ENCODE data around the gene DDX46. TPM values are rescaled to one million over a fixed set of nuclear protein-coding genes. Genes with fewer than 3 reads are reported as not detected.

DDX46 gene
- polyA plus RNA-seq, 1 donor from 2014 or later = 46.8 TPM

DNA sequence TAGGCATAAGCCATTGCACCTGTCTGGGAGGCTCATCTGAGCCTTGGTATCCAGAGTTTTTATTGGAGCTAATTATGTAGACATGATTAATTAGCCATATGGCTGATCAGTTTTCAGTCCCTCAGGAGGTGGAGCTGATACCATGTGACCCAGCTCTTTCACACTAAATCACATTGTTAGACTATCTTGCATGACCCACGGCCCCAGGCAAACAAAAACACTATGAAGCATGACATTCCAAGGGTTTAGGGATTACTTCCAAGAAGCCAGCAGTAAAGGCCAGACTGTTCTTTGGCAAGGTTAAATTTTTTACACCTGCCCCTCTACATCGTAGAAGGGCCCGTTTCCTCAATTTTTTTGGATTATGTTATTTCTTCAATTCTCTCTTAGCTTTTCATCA is 82.2 kb downstream of the DDX46 start:
- H3K4me3 ChIP-seq (ENCODE audit: low read length) = no peak overlapping the region
- no peak overlapping the region for H3K4me2 ChIP-seq (ENCODE audit: low read length)
- no peaks in the 10 kb centered on the region for H3K9me2 ChIP-seq (ENCODE audit: insufficient read depth, low read length)
- H3K9me3 ChIP-seq (ENCODE audit: low read length) = no peaks in the 10 kb centered on the region
- H3K9ac ChIP-seq (ENCODE audit: low read length) = no peak overlapping the region
- no peaks in the 10 kb centered on the region for H3F3A ChIP-seq (ENCODE audit: insufficient read depth, low read length, poor library complexity, severe bottlenecking)
- H3K79me2 ChIP-seq (replicated peaks; ENCODE audit: insufficient read depth, low read length) = no peaks in the 10 kb centered on the region
- H4K20me1 ChIP-seq (ENCODE audit: insufficient read depth) = no peaks in the 10 kb centered on the region
- no peaks in the 10 kb centered on the region for H3K27me3 ChIP-seq (ENCODE audit: insufficient read depth, low read depth, low read length)
- H2AFZ ChIP-seq (ENCODE audit: low read depth, low read length) = no peak overlapping the region
- TF ChIP-seq MXI1 (conservative IDR thresholded peaks at IDR 0.05; ENCODE audit: poor library complexity, severe bottlenecking) (no peak), SMC3 (conservative IDR thresholded peaks at IDR 0.05; ENCODE audit: poor library complexity) (no peak), REST (IDR thresholded peaks at IDR 0.05; ENCODE audit: borderline replicate concordance) (no peak), POLR2AphosphoS5 (IDR thresholded peaks at IDR 0.05) (no peak), EZH2 (IDR thresholded peaks at IDR 0.05; ENCODE audit: borderline replicate concordance, insufficient read depth, low read length, poor library complexity, severe bottlenecking) (no peak), EP300 (conservative IDR thresholded peaks at IDR 0.05; ENCODE audit: poor library complexity, severe bottlenecking) (no peak), TAF1 (IDR thresholded peaks at IDR 0.05; ENCODE audit: low read depth) (no peak), RAD21 (conservative IDR thresholded peaks at IDR 0.05) (no peak), CTCF (IDR thresholded peaks at IDR 0.05; ENCODE audit: poor library complexity, severe bottlenecking) (no peak)
- H3K36me3 ChIP-seq (ENCODE audit: insufficient read depth, low read length) = no peaks in the 10 kb centered on the region
- no peak overlapping the region for H3K27ac ChIP-seq (ENCODE audit: low read length)

DNA sequence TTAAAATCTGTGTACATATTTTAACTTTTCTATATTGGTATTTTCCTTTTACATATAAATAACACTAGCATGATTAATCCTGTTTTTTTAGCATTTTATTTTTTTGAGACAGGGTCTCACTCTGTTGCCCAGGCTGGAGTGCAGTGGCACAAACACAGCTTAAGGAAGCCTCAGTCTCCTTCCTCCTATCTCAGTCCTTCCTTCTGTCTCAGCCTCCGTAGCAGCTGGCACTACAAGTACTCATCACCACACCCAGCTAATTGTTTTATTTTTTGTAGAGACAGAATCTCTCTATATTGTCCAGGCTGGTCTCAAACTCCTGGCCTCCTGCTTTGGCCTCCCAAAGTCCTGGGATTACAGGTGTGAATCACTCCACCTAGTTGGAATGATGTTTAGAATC is 85.7 kb downstream of the DDX46 start:
- Histone ChIP-seq H3K4me3 (ENCODE audit: low read length) (no peak overlapping the region), H3K27me3 (ENCODE audit: insufficient read depth, low read depth, low read length) (no peaks in the 10 kb centered on the region), H3K9me2 (ENCODE audit: insufficient read depth, low read length) (no peaks in the 10 kb centered on the region), H3K9ac (ENCODE audit: low read length) (no peak overlapping the region), H4K20me1 (ENCODE audit: insufficient read depth) (no peaks in the 10 kb centered on the region), H3K27ac (ENCODE audit: low read length) (no peak overlapping the region), H3K4me2 (ENCODE audit: low read length) (no peak overlapping the region), H2AFZ (ENCODE audit: low read depth, low read length) (no peak overlapping the region), H3K36me3 (ENCODE audit: insufficient read depth, low read length) (no peaks in the 10 kb centered on the region), H3K9me3 (ENCODE audit: low read length) (no peaks in the 10 kb centered on the region), H3K79me2 (replicated peaks; ENCODE audit: insufficient read depth, low read length) (peaks cover 21% of the 10 kb centered on the region), H3F3A (ENCODE audit: insufficient read depth, low read length, poor library complexity, severe bottlenecking) (no peaks in the 10 kb centered on the region)
- TF ChIP-seq RAD21 (conservative IDR thresholded peaks at IDR 0.05) = no peak

- H4K20me1 ChIP-seq (ENCODE audit: insufficient read depth) = no peaks in the 10 kb centered on the region
- peak overlapping the region; percentile 31 for H2AFZ ChIP-seq (ENCODE audit: low read depth, low read length)
- no peaks in the 10 kb centered on the region for H3K9me2 ChIP-seq (ENCODE audit: insufficient read depth, low read length)
- no peak for TF ChIP-seq CTCF (IDR thresholded peaks at IDR 0.05; ENCODE audit: poor library complexity, severe bottlenecking)
- no peak for TF ChIP-seq REST (IDR thresholded peaks at IDR 0.05; ENCODE audit: borderline replicate concordance)
- no peak for TF ChIP-seq POLR2AphosphoS5 (IDR thresholded peaks at IDR 0.05)
- TF ChIP-seq EP300 (conservative IDR thresholded peaks at IDR 0.05; ENCODE audit: poor library complexity, severe bottlenecking) = no peak
- no peak for TF ChIP-seq TAF1 (IDR thresholded peaks at IDR 0.05; ENCODE audit: low read depth)
- no peak for TF ChIP-seq SMC3 (conservative IDR thresholded peaks at IDR 0.05; ENCODE audit: poor library complexity)
- TF ChIP-seq RAD21 (conservative IDR thresholded peaks at IDR 0.05) = no peak
- TF ChIP-seq MXI1 (conservative IDR thresholded peaks at IDR 0.05; ENCODE audit: poor library complexity, severe bottlenecking) = no peak
- no peaks in the 10 kb centered on the region for H3K27me3 ChIP-seq (ENCODE audit: insufficient read depth, low read depth, low read length)
- peak overlapping the region; percentile 72 for H3K4me2 ChIP-seq (ENCODE audit: low read length)
- no peaks in the 10 kb centered on the region for H3F3A ChIP-seq (ENCODE audit: insufficient read depth, low read length, poor library complexity, severe bottlenecking)
- peak overlapping the region; percentile 96 for H3K4me3 ChIP-seq (ENCODE audit: low read length)
- no peaks in the 10 kb centered on the region for H3K9me3 ChIP-seq (ENCODE audit: low read length)
- H3K27ac ChIP-seq (ENCODE audit: low read length) = peak overlapping the region; percentile 92
- H3K9ac ChIP-seq (ENCODE audit: low read length) = peak overlapping the region; percentile 97
- H3K79me2 ChIP-seq (replicated peaks; ENCODE audit: insufficient read depth, low read length) = peaks cover 27% of the 10 kb centered on the region
- no peaks in the 10 kb centered on the region for H3K36me3 ChIP-seq (ENCODE audit: insufficient read depth, low read length)
These were observed 86.8 kb downstream of the DDX46 start for GRCh38 chr5:134845335-134845851.
